D341Med (cell line): ENCODE measurements around the gene SLC66A2.
A peak's percentile ranks its signal among the peaks of the same experiment; 100 is the strongest.

ENCODE experiments used
- DNase-seq: peaks from one replicate; pipeline ENCODE4 v3.0.0; 2012; ENCODE audit warnings: low spot score

SLC66A2 gene

DNA sequence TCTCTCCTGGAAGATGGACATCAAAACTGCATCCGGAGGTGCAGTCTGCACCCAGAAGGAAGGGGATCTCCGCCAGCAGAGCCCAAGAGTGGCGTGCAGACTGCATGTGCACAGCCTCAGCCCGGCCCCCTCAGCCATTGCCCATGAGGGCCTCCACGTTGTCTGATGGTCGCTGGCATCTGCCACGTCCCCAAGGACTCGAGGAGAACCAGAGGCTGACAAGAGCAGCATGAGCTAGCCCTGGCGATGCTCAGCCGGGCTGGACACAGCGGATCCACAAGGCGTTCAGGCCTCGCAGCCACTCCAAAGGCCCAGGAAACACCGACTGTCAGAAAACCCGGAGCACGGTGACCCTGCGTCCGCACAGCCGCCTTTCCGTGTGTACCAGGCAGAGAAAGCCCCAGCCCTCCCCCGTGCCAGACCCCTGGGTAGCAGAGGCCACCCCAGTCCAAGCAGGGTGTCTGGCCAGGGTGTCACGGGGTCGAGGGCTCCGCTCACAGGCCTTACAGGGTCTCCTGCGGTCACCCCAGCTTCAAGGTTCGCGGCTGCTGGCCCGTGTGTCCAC lies 48.3 kb downstream of the SLC66A2 start:
- DNase-seq = no peak

DNA sequence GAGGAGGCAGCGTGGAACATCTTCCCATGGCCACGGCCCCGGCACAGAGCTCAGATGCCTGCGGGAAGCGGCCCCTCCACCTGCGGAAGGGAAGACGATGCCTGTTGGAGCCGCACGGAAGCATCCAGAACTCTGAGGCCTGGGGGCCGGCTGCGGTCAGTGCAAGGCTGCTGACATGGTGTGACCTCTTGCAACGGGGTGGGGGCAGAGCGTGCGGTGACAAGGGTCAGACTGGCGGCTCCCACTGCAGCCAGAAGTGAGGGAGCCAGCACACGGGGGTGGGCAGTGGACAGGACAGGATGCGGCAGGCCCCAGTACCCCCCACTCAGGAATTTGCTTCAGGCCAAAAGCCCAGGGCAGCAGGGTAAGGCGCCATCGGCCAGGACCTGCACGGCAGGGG lies 48.8 kb downstream of the SLC66A2 start:
- DNase-seq = no peak

DNA sequence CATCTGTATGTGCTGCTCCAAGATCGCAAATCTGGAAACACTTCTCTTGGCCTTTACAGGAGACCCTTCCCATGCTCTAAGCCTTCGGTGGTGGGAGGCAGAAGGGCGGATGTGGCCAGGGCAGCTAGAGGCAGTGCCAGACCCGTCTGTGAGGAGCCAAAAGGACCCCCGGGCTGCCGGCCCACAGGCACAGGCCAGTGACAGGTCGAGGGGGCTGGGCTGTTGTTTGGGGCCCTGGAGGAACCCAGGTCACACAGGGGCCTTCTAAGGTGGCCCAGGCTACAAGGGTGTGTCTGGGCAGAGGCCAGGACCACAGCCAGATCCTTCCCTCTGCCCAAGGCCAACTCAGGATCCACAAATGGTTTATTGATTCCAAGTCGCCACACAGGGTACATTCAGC lies 49.4 kb downstream of the SLC66A2 start:
- no peak for DNase-seq

DNA sequence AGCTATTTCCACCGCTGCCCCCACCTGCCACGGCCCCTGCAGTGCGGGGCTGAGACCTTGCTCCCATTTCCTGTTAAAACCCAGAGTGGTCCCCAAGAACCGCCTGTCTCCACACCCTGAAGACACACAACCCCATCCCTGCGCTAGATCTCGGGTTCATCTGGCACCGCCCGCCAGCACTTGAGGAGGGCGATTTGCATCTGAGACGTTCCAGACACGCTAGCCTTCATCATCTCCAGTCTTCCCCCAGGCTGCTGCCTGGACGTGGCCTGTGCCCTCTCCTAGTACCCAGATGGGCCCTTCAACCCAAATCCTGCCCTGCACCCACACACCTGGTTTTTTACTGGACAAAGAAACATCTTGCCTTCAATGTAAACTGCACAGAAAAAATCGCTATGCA lies 49.8 kb downstream of the SLC66A2 start:
- DNase-seq = no peak

DNA sequence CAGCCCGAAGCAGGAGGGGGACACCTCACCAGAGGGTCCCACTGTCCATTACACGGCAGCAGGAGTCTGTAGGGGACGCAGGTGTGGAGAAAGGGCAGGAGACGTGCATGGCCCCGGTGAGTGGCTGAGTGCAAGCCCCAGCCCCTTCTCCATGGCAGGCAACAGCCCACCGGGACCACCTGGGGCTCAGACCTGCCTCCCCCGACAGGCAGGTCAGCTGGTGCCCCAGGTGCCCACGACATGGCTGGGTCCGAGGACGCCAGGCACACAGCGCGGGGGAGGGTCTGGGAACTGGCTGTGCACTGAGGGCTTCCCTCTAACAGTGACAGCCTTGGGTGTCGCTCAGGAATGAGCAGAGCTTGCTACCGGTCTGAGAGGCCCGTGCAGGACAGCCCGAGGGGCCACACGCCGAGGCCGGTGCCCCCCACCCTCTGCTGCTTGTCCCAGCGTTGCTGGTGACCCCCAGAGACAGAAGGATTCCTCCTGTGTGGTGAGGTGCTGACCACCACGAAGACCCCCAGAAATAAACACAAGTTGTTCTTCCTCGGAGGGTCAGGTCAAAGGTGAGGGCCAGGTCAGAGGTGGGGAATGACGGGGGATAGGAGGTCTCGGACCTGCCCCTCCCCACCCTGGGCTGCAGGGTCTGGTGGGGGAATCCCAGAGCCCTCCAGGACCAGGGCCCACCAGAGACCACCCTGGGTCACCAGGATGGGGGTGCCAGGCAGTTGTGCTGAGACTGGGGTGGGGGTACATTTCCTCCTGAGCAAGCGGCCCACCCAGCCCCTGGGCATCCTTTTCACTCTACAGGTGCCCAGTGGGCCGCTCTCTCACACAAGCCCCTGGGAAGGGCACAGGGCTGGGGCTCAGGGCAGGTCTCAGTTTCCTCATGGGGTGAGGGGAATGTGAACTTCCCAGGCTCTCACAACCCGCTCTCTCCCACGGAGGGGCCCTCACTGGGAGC lies 50.6 kb downstream of the SLC66A2 start:
- peak; percentile 43 for DNase-seq

DNA sequence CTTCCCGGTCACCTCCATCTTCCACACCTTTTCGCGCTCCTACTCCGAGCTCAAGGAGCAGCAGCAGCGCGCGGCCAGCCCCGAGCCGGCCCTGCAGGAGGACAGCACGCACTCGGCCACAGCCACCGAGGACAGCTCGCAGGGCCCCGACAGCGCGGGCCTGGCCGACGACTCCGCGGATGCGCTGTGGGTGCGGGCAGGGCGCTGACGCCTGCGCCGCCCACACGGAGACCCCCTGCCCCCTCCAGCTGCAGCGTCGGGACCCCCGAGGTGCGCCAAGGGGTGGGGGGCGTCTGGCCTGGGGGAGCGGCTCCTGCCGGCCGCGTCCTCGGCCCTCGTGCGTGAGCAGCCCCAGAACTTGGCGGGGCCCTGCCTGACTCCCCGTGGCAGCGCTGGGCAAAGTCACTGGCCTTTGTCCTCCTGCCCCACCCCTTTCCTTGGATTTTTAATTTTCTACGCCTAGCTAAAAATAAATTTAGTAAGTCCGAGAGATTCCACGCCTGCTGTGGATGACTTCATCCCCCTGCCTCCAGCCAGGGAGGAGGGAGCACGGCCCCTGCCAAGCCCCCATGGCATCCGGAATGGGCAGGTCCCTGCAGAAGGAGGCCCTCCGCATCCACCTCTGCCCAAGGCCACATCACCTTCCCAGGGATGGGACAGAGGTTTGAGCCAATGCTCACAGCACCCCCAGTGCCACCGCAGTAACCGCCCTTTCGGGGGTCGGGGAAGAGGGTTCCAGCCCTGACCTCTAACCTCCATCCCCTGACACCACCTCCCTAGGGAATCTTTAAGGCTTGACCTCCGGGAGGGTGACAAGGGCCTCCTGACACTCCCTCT lies 51.6 kb downstream of the SLC66A2 start:
- DNase-seq = no peak

DNA sequence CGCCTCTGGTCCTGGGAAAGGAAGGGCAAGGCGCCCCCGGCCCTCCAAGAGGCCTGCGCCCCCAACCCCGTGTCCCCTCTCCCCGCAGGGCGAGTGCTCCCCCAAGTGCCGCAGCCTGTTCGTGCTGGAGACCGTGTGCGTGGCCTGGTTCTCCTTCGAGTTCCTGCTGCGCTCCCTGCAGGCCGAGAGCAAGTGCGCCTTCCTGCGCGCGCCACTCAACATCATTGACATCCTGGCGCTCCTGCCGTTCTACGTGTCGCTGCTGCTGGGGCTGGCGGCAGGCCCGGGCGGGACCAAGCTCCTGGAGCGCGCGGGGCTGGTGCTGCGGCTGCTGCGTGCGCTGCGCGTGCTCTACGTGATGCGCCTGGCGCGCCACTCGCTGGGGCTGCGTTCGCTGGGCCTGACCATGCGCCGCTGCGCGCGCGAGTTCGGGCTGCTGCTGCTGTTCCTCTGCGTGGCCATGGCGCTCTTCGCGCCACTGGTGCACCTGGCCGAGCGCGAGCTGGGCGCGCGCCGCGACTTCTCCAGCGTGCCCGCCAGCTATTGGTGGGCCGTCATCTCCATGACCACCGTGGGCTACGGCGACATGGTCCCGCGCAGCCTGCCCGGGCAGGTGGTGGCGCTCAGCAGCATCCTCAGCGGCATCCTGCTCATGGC lies 52.4 kb downstream of the SLC66A2 start:
- DNase-seq = peak; percentile 50

DNA sequence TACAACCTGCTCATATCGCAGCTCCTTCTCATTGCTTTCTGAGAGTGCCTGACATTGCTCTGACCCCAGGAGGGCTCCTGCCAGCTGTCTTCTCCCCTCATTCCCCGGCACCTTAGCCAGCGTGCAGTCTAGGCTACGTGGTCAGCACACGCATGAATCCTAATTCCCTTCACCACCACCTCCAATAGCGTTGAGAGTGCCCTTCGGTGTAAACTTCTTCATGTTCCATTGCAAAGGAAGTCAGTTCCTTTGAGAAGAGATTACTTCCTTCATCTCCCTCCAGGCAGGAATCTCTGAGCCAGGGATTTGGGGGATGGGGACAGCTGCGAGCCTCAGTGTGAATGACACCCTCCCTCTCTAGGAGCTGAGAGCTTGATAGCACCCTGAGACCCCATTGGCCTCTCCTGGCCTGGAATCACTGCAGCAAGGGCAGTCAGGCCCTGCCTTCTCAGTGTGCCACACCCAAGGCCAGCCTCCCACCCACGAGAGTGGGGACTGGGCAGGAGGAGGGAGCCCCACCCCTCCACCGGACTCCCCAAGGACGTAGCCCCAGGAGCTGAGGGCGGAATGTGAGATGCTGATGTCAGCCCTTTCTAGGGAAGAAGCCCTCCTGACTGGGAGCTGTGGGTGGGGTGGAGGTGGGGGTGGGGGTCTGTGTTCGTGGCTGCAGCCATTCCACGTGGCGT lies 53.4 kb downstream of the SLC66A2 start:
- no peak for DNase-seq

DNA sequence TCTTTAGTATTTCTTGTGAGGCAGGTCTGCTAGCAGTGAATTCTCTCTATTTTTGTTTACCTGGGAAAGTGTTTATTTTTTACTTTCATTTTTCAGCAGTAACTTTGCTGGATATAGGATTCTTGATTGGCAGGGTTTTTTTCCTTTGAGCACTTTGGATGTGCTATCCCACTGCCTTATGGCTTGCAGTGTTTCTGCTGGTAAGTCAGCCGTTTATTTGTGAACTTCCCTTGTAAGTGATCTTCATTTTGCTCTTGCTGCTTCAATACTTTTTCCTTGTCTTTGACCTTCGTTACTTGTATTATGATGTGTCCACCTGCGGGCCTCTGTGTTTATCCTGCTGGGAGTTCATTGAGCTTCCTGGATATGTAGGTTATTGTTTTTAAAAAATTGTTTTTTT lies 54.7 kb downstream of the SLC66A2 start:
- no peak for DNase-seq

DNA sequence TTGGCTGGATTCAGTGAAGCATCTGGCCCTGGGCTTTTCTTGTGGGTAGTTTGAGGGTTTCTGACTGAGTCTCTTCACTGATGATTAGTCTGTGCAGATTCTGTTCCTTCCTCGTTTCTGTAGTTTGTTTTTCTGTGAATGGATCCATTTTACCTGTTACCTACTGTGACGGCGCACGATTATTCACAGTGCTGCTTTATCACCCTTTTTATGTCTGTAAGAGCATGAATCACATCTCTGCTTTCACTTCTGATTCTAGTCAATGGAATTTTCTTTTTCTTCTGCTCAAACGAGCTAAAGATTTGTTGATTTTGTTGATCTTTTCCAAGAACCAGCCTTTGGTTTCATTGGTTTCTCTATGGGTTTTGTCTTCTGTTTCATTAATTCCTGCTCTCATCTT lies 60.8 kb downstream of the SLC66A2 start:
- no peak for DNase-seq

DNA sequence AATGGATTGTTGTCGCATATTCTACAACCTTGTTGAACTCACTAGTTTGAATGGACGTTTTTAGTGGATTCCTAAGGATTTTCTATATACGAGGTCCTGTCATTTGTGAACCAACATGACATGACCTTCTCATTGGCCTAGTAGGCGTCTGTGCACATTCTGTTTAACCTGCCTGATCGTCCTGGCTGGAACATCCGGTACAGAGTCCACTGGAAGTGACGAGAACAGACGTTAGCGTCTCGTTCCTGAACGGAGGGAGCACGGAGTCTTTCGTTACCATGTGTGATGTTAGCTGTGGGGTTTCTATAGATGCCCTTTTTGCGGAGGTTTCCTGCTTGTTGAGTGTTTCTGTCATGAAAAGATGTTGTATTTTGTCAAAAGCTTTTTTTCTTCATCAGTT lies 61.9 kb downstream of the SLC66A2 start:
- DNase-seq = no peak

DNA sequence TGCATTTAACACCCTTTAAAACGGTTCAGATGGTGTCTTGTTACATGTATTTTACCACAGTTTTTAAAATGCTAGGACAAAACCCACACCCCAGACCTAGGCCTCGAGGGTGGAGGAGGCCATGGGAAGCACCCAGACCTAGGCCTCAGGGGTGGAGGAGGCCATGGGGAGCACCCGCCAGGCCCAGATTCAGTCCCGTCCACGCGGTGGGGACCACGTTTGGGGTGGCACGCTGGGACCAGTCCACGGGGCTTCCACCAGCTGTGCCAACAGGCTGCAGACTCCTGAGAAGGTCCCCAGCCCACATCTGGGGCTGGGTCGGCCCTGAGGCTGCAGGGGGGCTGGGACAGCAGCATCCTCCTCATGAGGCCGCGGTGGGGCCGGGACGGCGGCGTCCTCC lies 63.4 kb downstream of the SLC66A2 start:
- no peak for DNase-seq

DNA sequence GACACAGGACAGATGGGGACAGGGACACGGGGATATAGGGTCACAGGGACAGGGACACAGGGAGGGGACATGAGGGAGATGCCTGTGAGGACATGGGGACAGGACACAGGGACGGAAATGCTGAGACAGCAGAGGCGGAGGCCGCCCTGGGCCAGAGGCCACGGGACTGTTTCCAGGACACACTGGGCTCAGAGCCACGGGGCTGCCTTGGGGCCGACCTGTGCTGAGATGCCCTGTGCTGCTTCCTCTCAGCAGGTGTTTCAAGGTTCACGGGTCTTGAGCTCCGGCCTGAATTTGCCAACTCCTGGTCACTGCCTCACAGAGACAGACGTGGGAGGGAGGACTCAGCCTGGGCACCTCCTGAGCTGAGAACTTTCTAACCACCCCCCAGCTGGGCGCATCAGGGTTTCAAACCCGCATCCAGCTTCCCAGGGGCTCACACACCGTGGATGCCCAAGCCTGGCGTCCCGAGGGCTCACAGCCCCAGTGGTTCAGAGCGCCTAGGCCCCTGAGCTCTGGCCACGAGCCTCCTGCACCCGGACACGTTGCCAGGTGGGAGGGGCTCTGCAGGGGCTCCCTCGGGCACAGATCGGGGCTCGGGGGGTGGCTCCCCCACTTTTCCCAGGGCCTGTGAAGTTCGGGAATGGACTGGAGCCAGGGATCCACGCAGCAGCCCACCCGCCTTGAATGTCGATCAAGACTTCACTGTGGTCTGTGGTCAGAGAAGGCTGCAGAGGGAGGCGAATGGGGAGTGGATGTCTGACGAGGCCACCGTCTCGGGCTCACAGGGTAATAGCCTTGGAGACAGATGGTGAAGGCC lies 64.1 kb downstream of the SLC66A2 start:
- DNase-seq = no peak

DNA sequence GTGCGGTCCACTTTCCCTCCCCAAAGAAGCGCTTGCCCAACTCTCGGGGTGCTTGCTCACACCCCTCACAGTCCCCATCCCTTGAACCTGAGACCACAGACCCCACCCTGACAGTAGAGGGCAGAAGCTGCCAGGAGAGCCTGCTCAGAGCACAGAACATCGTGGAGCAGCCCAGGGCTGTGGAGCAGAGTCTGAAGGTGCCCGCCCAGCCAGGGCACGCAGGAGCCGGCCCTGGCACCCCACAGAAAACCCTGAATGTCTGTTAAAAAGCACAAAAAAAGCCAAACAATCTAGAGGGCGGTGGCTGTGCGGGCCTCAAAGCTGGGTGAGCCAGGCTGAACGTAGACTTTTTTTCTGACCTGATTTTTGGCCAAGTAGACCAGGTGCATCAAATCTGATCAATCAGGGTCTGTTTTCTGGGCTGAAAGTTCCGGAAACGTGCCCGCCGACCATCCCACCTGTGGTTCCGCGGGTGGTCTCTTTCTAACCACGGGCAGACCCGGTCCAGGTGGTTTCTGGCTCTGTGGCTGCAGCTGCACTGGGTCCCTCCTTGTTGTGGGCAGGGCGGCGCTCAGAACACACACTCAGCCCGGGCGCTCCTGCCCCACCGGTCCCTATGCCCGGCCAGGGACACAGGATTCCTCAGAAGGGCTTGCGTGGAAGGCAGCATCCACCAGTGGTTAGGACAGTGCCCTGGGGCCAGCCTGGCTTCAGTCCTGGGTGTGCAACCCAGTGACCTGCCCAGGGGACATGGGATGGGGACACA lies 66.3 kb downstream of the SLC66A2 start:
- DNase-seq = no peak

DNA sequence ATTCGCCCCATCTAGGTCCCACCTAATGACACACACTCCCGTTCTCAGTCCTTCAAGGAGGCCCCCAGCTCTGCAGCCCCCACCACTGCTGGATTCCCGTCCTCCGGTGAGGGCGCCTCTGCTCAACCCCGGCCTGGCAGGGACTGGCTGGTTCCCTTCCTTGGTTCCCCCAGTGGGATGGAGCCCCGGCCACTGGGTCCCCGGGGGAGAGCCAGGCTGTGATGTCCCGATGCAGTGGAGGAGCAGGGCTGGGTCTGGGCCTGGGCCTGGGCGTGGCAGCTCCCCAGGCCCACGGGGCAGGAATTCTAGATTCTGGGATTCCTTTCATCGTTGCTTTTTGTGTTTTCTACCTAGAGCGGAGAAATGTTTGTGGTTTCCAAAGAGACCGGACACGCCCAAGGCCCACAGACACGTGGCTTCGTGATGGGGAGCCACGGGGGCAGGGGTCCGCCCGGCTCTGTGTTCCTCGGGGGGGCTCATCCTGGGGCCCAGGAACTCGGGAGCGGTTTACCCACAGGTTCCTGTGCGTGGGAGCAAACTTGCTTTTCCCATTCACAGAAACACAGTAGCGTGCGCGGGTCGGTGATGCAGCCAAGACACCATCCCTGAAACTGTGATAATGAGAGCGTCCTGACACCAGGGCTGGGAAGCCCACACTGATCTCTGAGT lies 67.0 kb downstream of the SLC66A2 start:
- no peak for DNase-seq

DNA sequence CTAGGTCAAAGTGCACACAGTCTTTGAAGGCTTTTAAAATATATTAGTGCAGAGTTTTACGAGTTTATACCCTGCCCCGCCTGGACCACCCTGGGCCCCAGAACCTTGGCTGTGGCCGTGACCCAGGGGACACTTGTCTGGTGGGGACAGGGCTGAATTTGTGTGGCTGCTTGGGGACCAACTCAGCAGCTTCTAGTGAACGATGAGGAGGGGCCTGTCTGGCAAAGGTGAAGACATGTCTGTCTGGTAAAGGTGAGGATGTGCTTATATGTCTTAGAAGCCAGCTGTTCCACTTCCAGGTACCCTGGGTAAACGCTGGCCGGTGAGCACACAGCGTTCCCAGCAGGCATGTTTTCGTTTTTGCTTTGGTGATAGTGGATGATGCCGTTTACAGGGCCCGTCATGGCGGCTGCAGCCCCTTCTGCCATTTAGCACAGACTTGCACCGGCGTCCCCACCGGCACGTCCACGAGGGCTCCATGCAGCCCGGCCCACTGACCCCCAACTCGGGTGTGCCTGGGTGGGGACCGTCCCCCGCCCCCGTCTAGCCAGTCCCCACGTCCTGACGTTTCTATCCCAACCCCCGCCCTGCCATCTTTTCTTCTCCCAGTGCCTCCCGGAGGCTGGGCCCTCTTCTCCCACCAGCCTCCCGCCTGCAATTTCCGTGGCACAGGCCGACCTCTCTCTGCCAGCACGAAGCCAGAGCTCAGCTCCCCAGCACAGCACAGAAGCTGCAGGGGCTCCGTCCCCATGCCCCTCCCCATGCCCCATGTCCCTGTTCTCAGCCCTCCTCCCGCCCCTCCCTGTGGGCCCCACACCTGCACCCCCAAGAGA lies 67.8 kb downstream of the SLC66A2 start:
- no peak for DNase-seq

DNA sequence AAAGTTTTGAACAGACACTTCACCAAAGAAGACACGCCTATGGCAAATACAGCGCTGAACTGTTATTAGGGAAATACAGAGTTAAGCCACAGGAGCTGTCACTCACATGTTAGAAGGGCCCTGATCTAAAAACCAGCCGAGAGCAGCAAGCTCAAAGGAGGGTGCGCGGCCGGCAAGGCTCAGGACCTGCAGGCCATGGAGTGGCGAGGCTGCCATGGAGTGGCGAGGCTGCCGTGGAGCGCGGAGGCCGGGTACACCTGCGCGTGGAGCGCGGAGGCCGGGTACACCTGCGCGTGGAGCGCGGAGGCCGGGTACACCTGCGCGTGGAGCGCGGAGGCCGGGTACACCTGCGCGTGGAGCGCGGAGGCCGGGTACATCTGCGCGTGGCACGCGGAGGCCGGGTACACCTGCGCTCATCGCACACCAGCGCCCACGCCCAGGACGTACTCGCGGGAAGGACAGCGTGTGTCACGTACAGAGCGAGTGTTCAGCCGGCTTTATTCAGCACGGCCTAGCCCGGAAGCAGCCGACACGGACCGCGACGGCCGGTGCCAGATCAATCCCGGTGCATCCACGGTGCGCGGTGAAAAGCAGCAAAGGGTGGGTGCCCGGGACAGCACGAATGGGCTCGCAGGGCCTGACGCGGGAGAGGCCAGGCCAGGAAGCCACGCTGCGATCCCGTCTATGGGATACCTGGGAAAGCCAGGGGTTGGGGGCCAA lies 68.8 kb downstream of the SLC66A2 start:
- peak; percentile 45 for DNase-seq

DNA sequence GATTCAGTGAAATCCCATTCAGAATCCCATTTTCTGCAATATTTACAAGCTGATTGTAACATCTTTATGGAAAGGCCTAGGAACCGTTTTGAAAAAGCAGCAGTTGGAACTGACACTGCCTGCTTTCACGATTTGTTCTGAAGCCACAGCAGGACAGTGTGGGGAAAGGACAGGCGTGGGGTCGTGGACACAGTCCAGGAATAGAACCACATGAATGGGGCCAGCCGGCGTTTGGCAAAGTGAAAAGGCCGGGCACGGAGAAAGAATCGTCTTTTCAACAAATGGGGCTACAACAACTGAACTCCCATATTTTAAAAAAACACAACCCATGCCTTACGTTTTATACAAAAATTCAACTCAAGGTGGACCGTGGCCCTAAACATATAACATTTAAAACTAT lies 69.8 kb downstream of the SLC66A2 start:
- DNase-seq = no peak
